Trophoblast cell (in vitro differentiated cells and primary cell): ENCODE measurements around the gene ODAD2. TPM values are rescaled to one million over a fixed set of nuclear protein-coding genes. Genes with fewer than 3 reads are reported as not detected.

Experiments used
- DNase-seq, 2 donors: peaks; one replicate each; pipeline ENCODE4 v3.0.0-alpha.2; 2016
- H2AFZ ChIP-seq: 2 replicates; pipeline ENCODE4 v1.6.1; 2013; ENCODE audit warnings: low read length, moderate library complexity, mild to moderate bottlenecking; ENCODE audit not compliant: insufficient read depth, poor library complexity
- H2AK5ac ChIP-seq: 2 replicates; pipeline ENCODE4 v1.6.1; 2013; ENCODE audit warnings: mild to moderate bottlenecking, low read length
- H2BK120ac ChIP-seq: 2 replicates; pipeline ENCODE4 v1.6.1; 2013; ENCODE audit warnings: low read length, mild to moderate bottlenecking, moderate library complexity; ENCODE audit not compliant: insufficient read depth, poor library complexity
- H2BK12ac ChIP-seq: 2 replicates; pipeline ENCODE4 v1.6.1; 2013; ENCODE audit warnings: mild to moderate bottlenecking, low read length, moderate library complexity
- H2BK5ac ChIP-seq: 2 replicates; pipeline ENCODE4 v1.6.1; 2013; ENCODE audit warnings: low read length, low read depth, moderate library complexity, mild to moderate bottlenecking; ENCODE audit not compliant: poor library complexity
- H3K14ac ChIP-seq: 2 replicates; pipeline ENCODE4 v1.6.1; 2013; ENCODE audit warnings: mild to moderate bottlenecking, low read length
- H3K18ac ChIP-seq: 2 replicates; pipeline ENCODE4 v1.6.1; 2013; ENCODE audit warnings: mild to moderate bottlenecking, low read length
- H3K23ac ChIP-seq: 2 replicates; pipeline ENCODE4 v1.6.1; 2013; ENCODE audit warnings: low read length
- H3K27ac ChIP-seq: 2 replicates; pipeline ENCODE4 v1.5.1; 2013; ENCODE audit warnings: low read depth, mild to moderate bottlenecking, inconsistent platforms, low read length, moderate library complexity
- H3K27me3 ChIP-seq: 2 replicates; pipeline ENCODE4 v1.6.1; 2013; ENCODE audit warnings: inconsistent platforms, mild to moderate bottlenecking, low read length, moderate library complexity; ENCODE audit not compliant: insufficient read depth
- H3K36me3 ChIP-seq, 2 experiments: 1 replicate in 1 of 2; 2 replicates in 1 of 2; pipeline ENCODE4 v1.6.1; 2013; ENCODE audit warnings: low read length in 2 of 2, mild to moderate bottlenecking in 2 of 2, moderate library complexity in 1 of 2; ENCODE audit not compliant: insufficient read depth in 2 of 2, control insufficient read depth in 1 of 2
- H3K4ac ChIP-seq: 2 replicates; pipeline ENCODE4 v1.6.1; 2013; ENCODE audit warnings: low read depth, mild to moderate bottlenecking, low read length, moderate library complexity
- H3K4me1 ChIP-seq, 2 experiments: 1 replicate in 1 of 2; 2 replicates in 1 of 2; pipeline ENCODE4 v1.6.1; 2013; ENCODE audit warnings: low read length in 2 of 2, mild to moderate bottlenecking in 2 of 2, moderate library complexity in 1 of 2; ENCODE audit not compliant: insufficient read depth in 2 of 2, control insufficient read depth in 1 of 2
- H3K4me2 ChIP-seq: 2 replicates; pipeline ENCODE4 v1.6.1; 2013; ENCODE audit warnings: inconsistent platforms, mild to moderate bottlenecking, low read length, moderate library complexity
- H3K4me3 ChIP-seq: 2 replicates; pipeline ENCODE4 v1.5.1; 2013; ENCODE audit warnings: mild to moderate bottlenecking, low read depth, low read length, inconsistent platforms
- H3K79me1 ChIP-seq: one replicate; pipeline ENCODE4 v1.6.1; 2013; ENCODE audit warnings: low read length
- H3K79me2 ChIP-seq: 2 replicates; pipeline ENCODE4 v1.6.1; 2013; ENCODE audit warnings: low read length, mild to moderate bottlenecking; ENCODE audit not compliant: control insufficient read depth, insufficient read depth, poor library complexity
- H3K9ac ChIP-seq: 2 replicates; pipeline ENCODE4 v1.6.1; 2013; ENCODE audit warnings: mild to moderate bottlenecking, low read length
- H3K9me3 ChIP-seq: 2 replicates; pipeline ENCODE4 v1.6.1; 2013; ENCODE audit warnings: low read depth, mild to moderate bottlenecking, control low read depth, inconsistent platforms, low read length; ENCODE audit not compliant: insufficient read depth
- H4K12ac ChIP-seq: 2 replicates; pipeline ENCODE4 v1.6.1; 2013; ENCODE audit warnings: low read depth, mild to moderate bottlenecking, low read length, moderate library complexity
- H4K8ac ChIP-seq: 2 replicates; pipeline ENCODE4 v1.6.1; 2013; ENCODE audit warnings: low read depth, mild to moderate bottlenecking, low read length, moderate library complexity
- H4K91ac ChIP-seq: one replicate; pipeline ENCODE4 v1.6.1; 2013; ENCODE audit warnings: low read depth, mild to moderate bottlenecking, low read length, moderate library complexity
- WGBS: extraction: QIAGEN DNeasy Blood & Tissue Kit; methylation state at CpG from one replicate; pipeline ENCODE4 v1.1.7; 2013; ENCODE audit warnings: missing lambda C conversion rate; ENCODE audit not compliant: insufficient read length, insufficient coverage; ENCODE audit errors: extremely low coverage; 5-methylcytosine and 5-hydroxymethylcytosine counted together
- polyA plus RNA-seq: library from polyadenylated mRNA; stranded (reverse); fragments of 200-250 nt; gene quantifications from 2 replicates; pipeline ENCODE4 v1.2.3, GENCODE V29; 2013

ODAD2 gene, protein sequence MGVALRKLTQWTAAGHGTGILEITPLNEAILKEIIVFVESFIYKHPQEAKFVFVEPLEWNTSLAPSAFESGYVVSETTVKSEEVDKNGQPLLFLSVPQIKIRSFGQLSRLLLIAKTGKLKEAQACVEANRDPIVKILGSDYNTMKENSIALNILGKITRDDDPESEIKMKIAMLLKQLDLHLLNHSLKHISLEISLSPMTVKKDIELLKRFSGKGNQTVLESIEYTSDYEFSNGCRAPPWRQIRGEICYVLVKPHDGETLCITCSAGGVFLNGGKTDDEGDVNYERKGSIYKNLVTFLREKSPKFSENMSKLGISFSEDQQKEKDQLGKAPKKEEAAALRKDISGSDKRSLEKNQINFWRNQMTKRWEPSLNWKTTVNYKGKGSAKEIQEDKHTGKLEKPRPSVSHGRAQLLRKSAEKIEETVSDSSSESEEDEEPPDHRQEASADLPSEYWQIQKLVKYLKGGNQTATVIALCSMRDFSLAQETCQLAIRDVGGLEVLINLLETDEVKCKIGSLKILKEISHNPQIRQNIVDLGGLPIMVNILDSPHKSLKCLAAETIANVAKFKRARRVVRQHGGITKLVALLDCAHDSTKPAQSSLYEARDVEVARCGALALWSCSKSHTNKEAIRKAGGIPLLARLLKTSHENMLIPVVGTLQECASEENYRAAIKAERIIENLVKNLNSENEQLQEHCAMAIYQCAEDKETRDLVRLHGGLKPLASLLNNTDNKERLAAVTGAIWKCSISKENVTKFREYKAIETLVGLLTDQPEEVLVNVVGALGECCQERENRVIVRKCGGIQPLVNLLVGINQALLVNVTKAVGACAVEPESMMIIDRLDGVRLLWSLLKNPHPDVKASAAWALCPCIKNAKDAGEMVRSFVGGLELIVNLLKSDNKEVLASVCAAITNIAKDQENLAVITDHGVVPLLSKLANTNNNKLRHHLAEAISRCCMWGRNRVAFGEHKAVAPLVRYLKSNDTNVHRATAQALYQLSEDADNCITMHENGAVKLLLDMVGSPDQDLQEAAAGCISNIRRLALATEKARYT
- polyA plus RNA-seq = 0.04 and 0.08 TPM in 2 replicates

GRCh38 chr10:27998954-27999275, at the start of gene ODAD2:
TSS of gene ODAD2 (minus strand) at chr10:27999079. CDS start at chr10:27995142, 3,937 bp downstream.
- Histone ChIP-seq H2AK5ac (no peak within 1 kb of the TSS), H3K36me3 (no peaks in the 10 kb centered on the region), H3K4me1 (peaks cover 2 to 3% of the 10 kb centered on the region in 2 experiments), H2BK12ac (no peak within 1 kb of the TSS), H3K18ac (no peak within 1 kb of the TSS), H2BK120ac (no peak within 1 kb of the TSS), H3K79me1 (no peaks in the 10 kb centered on the region), H3K9ac (no peak within 1 kb of the TSS), H4K91ac (no peak within 1 kb of the TSS), H4K8ac (no peak within 1 kb of the TSS), H3K9me3 (no peaks in the 10 kb centered on the region), H4K12ac (no peak within 1 kb of the TSS), H3K4me3 (peak within 1 kb of the TSS; percentile 78), H3K4me2 (peak within 1 kb of the TSS; percentile 96), H3K14ac (no peak within 1 kb of the TSS), H2AFZ (no peak within 1 kb of the TSS), H3K4ac (no peak within 1 kb of the TSS), H3K79me2 (no peaks in the 10 kb centered on the region), H2BK5ac (no peak within 1 kb of the TSS), H3K23ac (no peak within 1 kb of the TSS), H3K27me3 (peaks cover 16% of the 10 kb centered on the region), H3K27ac (no peak within 1 kb of the TSS)
- no CpG with 5 or more reads among the region's 30 CpGs for WGBS
- no peak for DNase-seq

DNA sequence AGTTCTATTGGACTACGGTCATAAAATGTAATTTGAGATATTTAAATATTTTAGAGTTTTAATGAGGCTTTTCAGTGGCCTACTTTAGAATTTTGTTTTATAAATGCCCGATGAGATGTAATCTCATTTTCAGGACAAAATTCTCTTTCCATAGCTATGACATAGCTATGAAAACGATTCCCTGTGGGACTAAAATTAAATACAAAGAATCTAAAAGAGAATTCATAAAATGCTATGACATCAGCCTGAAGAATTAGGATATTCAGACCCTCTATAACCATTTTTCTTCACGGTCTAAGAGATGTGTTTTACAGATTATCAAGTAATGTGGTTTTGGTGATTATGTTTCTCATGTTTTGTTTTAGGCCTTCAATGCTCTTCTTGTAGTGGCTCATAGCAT, 48.2 kb upstream of the ODAD2 start:
- no peak overlapping the region for H2BK5ac ChIP-seq
- H3K9me3 ChIP-seq = no peaks in the 10 kb centered on the region
- H3K79me1 ChIP-seq = no peaks in the 10 kb centered on the region
- no CpG with 5 or more reads among the region's 4 CpGs for WGBS
- no peak overlapping the region for H3K4ac ChIP-seq
- H3K9ac ChIP-seq = no peak overlapping the region
- no peak overlapping the region for H3K4me2 ChIP-seq
- no peak overlapping the region for H4K91ac ChIP-seq
- H3K27me3 ChIP-seq = no peaks in the 10 kb centered on the region
- H3K23ac ChIP-seq = no peak overlapping the region
- H2BK120ac ChIP-seq = no peak overlapping the region
- no peak overlapping the region for H3K27ac ChIP-seq
- H2AFZ ChIP-seq = no peak overlapping the region
- no peaks in the 10 kb centered on the region for H3K4me1 ChIP-seq
- H3K4me3 ChIP-seq = no peak overlapping the region
- H3K14ac ChIP-seq = no peak overlapping the region
- DNase-seq = peak in 1 of 2 donors; percentile 73
- H2AK5ac ChIP-seq = no peak overlapping the region
- no peak overlapping the region for H3K18ac ChIP-seq
- no peaks in the 10 kb centered on the region for H3K36me3 ChIP-seq
- no peak overlapping the region for H4K8ac ChIP-seq
- H4K12ac ChIP-seq = no peak overlapping the region
- no peak overlapping the region for H2BK12ac ChIP-seq
- H3K79me2 ChIP-seq = no peaks in the 10 kb centered on the region

GRCh38 chr10:28046579-28046978, 47.7 kb upstream of the ODAD2 start:
- Histone ChIP-seq H3K4me2 (no peak overlapping the region), H3K4me3 (no peak overlapping the region), H3K18ac (no peak overlapping the region), H3K4ac (no peak overlapping the region), H3K36me3 (no peaks in the 10 kb centered on the region), H3K14ac (no peak overlapping the region), H3K79me1 (no peaks in the 10 kb centered on the region), H4K8ac (no peak overlapping the region), H2BK12ac (no peak overlapping the region), H4K12ac (no peak overlapping the region), H3K4me1 (no peaks in the 10 kb centered on the region), H3K27ac (no peak overlapping the region), H3K9me3 (no peaks in the 10 kb centered on the region), H2AFZ (no peak overlapping the region), H3K79me2 (no peaks in the 10 kb centered on the region), H3K23ac (no peak overlapping the region), H2AK5ac (no peak overlapping the region), H3K27me3 (no peaks in the 10 kb centered on the region), H2BK120ac (no peak overlapping the region), H3K9ac (no peak overlapping the region), H4K91ac (no peak overlapping the region), H2BK5ac (no peak overlapping the region)
- WGBS = no CpG with 5 or more reads among the region's 3 CpGs
- no peak for DNase-seq

- Histone ChIP-seq H2BK120ac (no peak overlapping the region), H2BK12ac (no peak overlapping the region), H3K79me1 (no peaks in the 10 kb centered on the region), H3K14ac (no peak overlapping the region), H3K79me2 (no peaks in the 10 kb centered on the region), H2AFZ (no peak overlapping the region), H3K4me1 (no peaks in the 10 kb centered on the region), H3K9me3 (no peaks in the 10 kb centered on the region), H3K27me3 (no peaks in the 10 kb centered on the region), H3K18ac (no peak overlapping the region), H3K9ac (no peak overlapping the region), H4K12ac (no peak overlapping the region), H2AK5ac (no peak overlapping the region), H2BK5ac (no peak overlapping the region), H3K27ac (no peak overlapping the region), H4K91ac (no peak overlapping the region), H3K36me3 (no peaks in the 10 kb centered on the region), H3K4ac (no peak overlapping the region), H4K8ac (no peak overlapping the region), H3K4me3 (no peak overlapping the region), H3K4me2 (no peak overlapping the region), H3K23ac (no peak overlapping the region)
- no peak for DNase-seq
- no CpG with 5 or more reads among the region's 1 CpG for WGBS
Observed at GRCh38 chr10:28043941-28044340, 45.1 kb upstream of the ODAD2 start.
